HCT116 (cell line): Measurements from ENCODE around the gene GAL3ST3.

Source experiments
- CEBPB ChIP-seq: IDR thresholded peaks from 2 replicates; pipeline ENCODE4 v1.6.1; 2012; ENCODE audit warnings: low read depth
- EZH2 ChIP-seq: fragments of 200-600 bp; sonication (generic); IDR thresholded peaks from 2 replicates; pipeline ENCODE4 v1.6.1; 2017; ENCODE audit warnings: antibody characterized with exemption, mixed run types
- FOSL1 ChIP-seq: IDR thresholded peaks from 2 replicates; pipeline ENCODE4 v1.6.1; 2012; ENCODE audit warnings: low read depth
- POLR2A ChIP-seq: IDR thresholded peaks from 2 replicates; pipeline ENCODE4 v1.7.0; 2011; ENCODE audit warnings: borderline replicate concordance; ENCODE audit not compliant: insufficient read depth, insufficient read length; ENCODE audit errors: extremely low read depth
- POLR2AphosphoS5 ChIP-seq: IDR thresholded peaks from 2 replicates; pipeline ENCODE4 v1.6.1; 2011; ENCODE audit warnings: mild to moderate bottlenecking, low read depth, low read length, moderate library complexity
- RAD21 ChIP-seq: IDR thresholded peaks from 2 replicates; pipeline ENCODE4 v1.6.1; 2012; ENCODE audit warnings: low read depth, mild to moderate bottlenecking
- SP1 ChIP-seq: IDR thresholded peaks from 2 replicates; pipeline ENCODE4 v1.6.1; 2012; ENCODE audit warnings: low read depth
- SRF ChIP-seq: IDR thresholded peaks from 2 replicates; pipeline ENCODE4 v1.6.1; 2012; ENCODE audit warnings: low read depth
- YY1 ChIP-seq: IDR thresholded peaks from 2 replicates; pipeline ENCODE4 v1.6.1; 2011; ENCODE audit warnings: low read length, low read depth, moderate library complexity, mild to moderate bottlenecking; ENCODE audit not compliant: insufficient replicate concordance; ENCODE audit errors: extremely low read depth
- ZNF274 ChIP-seq: fragments of 200-500 bp; sonication (Bioruptor generic); IDR thresholded peaks from 2 replicates; pipeline ENCODE4 v1.6.1; 2014; ENCODE audit warnings: mild to moderate bottlenecking, low read depth, low read length, inconsistent platforms
- TF ChIP-seq, protein P1 (sequence below), 3 experiments: fragments of 200-600 bp in 1 of 3; sonication (generic) in 1 of 3; IDR thresholded peaks in 2 of 3; conservative IDR thresholded peaks in 1 of 3; 2 replicates each; pipeline ENCODE4 v1.5.1; 2012 to 2017; ENCODE audit warnings: low read depth in 2 of 3, low read length in 2 of 3, antibody characterized with exemption in 1 of 3, borderline replicate concordance in 1 of 3, control low read depth in 1 of 3, mild to moderate bottlenecking in 1 of 3, mixed read lengths in 1 of 3, mixed run types in 1 of 3, moderate library complexity in 1 of 3; ENCODE audit not compliant: insufficient read depth in 1 of 3
- TF ChIP-seq, protein P2 (sequence below): IDR thresholded peaks from 2 replicates; pipeline ENCODE4 v1.6.1; 2012
- TF ChIP-seq, protein P3 (sequence below): IDR thresholded peaks from 2 replicates; pipeline ENCODE4 v1.6.1; 2012; ENCODE audit warnings: low read depth
- TF ChIP-seq, protein P4 (sequence below): IDR thresholded peaks from 2 replicates; pipeline ENCODE4 v1.6.1; 2011; ENCODE audit warnings: mild to moderate bottlenecking, low read length, moderate library complexity; ENCODE audit not compliant: insufficient replicate concordance; ENCODE audit errors: extremely low read depth

DNA sequence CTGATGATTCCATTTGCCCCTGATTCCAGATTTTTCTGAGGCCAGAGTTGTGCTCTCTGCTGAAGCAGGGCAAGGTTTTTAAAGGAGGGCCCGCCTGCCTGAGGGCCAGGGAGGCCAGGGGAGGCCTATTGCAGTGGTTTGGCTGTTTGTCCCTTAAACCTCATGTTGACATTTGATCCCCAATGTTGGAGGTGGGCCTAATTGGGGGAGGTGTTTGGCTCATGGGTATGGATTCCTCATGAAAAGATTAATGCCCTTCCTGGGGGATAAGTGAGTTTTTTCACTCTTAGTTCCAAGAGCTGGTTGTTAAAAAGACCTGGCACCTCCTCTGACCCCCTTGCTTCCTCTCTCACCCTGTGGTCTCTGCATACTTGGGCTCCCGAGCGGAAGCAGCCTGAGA lies 9.2 kb downstream of the GAL3ST3 start:
- TF ChIP-seq RAD21 (no peak), EZH2 (no peak), YY1 (no peak), POLR2A (no peak), CEBPB (no peak), SP1 (no peak), ZNF274 (no peak), SRF (no peak), POLR2AphosphoS5 (no peak), FOSL1 (no peak)
- TF ChIP-seq, protein P1, sequence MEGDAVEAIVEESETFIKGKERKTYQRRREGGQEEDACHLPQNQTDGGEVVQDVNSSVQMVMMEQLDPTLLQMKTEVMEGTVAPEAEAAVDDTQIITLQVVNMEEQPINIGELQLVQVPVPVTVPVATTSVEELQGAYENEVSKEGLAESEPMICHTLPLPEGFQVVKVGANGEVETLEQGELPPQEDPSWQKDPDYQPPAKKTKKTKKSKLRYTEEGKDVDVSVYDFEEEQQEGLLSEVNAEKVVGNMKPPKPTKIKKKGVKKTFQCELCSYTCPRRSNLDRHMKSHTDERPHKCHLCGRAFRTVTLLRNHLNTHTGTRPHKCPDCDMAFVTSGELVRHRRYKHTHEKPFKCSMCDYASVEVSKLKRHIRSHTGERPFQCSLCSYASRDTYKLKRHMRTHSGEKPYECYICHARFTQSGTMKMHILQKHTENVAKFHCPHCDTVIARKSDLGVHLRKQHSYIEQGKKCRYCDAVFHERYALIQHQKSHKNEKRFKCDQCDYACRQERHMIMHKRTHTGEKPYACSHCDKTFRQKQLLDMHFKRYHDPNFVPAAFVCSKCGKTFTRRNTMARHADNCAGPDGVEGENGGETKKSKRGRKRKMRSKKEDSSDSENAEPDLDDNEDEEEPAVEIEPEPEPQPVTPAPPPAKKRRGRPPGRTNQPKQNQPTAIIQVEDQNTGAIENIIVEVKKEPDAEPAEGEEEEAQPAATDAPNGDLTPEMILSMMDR (IDR thresholded peaks at IDR 0.05 in 2 of 3, conservative IDR thresholded peaks at IDR 0.05 in 1 of 3; ENCODE audit: borderline replicate concordance in 1 of 3, insufficient read depth in 1 of 3, low read depth in 2 of 3, low read length in 2 of 3): no peak
- TF ChIP-seq, protein P2, sequence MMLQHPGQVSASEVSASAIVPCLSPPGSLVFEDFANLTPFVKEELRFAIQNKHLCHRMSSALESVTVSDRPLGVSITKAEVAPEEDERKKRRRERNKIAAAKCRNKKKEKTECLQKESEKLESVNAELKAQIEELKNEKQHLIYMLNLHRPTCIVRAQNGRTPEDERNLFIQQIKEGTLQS: no peak
- TF ChIP-seq, protein P3, sequence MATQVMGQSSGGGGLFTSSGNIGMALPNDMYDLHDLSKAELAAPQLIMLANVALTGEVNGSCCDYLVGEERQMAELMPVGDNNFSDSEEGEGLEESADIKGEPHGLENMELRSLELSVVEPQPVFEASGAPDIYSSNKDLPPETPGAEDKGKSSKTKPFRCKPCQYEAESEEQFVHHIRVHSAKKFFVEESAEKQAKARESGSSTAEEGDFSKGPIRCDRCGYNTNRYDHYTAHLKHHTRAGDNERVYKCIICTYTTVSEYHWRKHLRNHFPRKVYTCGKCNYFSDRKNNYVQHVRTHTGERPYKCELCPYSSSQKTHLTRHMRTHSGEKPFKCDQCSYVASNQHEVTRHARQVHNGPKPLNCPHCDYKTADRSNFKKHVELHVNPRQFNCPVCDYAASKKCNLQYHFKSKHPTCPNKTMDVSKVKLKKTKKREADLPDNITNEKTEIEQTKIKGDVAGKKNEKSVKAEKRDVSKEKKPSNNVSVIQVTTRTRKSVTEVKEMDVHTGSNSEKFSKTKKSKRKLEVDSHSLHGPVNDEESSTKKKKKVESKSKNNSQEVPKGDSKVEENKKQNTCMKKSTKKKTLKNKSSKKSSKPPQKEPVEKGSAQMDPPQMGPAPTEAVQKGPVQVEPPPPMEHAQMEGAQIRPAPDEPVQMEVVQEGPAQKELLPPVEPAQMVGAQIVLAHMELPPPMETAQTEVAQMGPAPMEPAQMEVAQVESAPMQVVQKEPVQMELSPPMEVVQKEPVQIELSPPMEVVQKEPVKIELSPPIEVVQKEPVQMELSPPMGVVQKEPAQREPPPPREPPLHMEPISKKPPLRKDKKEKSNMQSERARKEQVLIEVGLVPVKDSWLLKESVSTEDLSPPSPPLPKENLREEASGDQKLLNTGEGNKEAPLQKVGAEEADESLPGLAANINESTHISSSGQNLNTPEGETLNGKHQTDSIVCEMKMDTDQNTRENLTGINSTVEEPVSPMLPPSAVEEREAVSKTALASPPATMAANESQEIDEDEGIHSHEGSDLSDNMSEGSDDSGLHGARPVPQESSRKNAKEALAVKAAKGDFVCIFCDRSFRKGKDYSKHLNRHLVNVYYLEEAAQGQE: no peak
- TF ChIP-seq, protein P4, sequence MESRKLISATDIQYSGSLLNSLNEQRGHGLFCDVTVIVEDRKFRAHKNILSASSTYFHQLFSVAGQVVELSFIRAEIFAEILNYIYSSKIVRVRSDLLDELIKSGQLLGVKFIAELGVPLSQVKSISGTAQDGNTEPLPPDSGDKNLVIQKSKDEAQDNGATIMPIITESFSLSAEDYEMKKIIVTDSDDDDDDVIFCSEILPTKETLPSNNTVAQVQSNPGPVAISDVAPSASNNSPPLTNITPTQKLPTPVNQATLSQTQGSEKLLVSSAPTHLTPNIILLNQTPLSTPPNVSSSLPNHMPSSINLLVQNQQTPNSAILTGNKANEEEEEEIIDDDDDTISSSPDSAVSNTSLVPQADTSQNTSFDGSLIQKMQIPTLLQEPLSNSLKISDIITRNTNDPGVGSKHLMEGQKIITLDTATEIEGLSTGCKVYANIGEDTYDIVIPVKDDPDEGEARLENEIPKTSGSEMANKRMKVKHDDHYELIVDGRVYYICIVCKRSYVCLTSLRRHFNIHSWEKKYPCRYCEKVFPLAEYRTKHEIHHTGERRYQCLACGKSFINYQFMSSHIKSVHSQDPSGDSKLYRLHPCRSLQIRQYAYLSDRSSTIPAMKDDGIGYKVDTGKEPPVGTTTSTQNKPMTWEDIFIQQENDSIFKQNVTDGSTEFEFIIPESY: no peak
